Mesendoderm (in vitro differentiated cells): Measurements from ENCODE around the gene GSG1.
A peak's percentile ranks its signal among the peaks of the same experiment; 100 is the strongest.

Experiments used
- DNase-seq: peaks from one replicate; pipeline ENCODE4 v3.0.0; 2013
- H2AK5ac ChIP-seq: 2 replicates; pipeline ENCODE4 v1.6.1; 2013; ENCODE audit warnings: low read length, inconsistent platforms
- H2BK120ac ChIP-seq: 2 replicates; pipeline ENCODE4 v1.6.1; 2013; ENCODE audit warnings: low read depth, mild to moderate bottlenecking, low read length, moderate library complexity, mixed read lengths
- H2BK15ac ChIP-seq: replicated peaks from 2 replicates; pipeline ENCODE4 v1.6.1; 2013; ENCODE audit warnings: low read depth, mild to moderate bottlenecking, moderate library complexity
- H2BK5ac ChIP-seq: 2 replicates; pipeline ENCODE4 v1.6.1; 2013; ENCODE audit warnings: low read length, inconsistent platforms
- H3K18ac ChIP-seq: 2 replicates; pipeline ENCODE4 v1.6.1; 2013; ENCODE audit warnings: mild to moderate bottlenecking, low read length, mixed read lengths
- H3K23ac ChIP-seq: one replicate; pipeline ENCODE4 v1.6.1; 2013; ENCODE audit warnings: low read length
- H3K27ac ChIP-seq: 2 replicates; pipeline ENCODE4 v1.5.1; 2013; ENCODE audit warnings: low read depth, mild to moderate bottlenecking, inconsistent platforms, low read length, moderate library complexity
- H3K27me3 ChIP-seq: 2 replicates; pipeline ENCODE4 v1.6.1; 2013; ENCODE audit warnings: low read length, control low read depth, mild to moderate bottlenecking, inconsistent platforms; ENCODE audit not compliant: insufficient read depth, poor library complexity
- H3K36me3 ChIP-seq: 2 replicates; pipeline ENCODE4 v1.6.1; 2013; ENCODE audit warnings: low read length, inconsistent platforms; ENCODE audit not compliant: control insufficient read depth, insufficient read depth
- H3K4ac ChIP-seq: one replicate; pipeline ENCODE4 v1.6.1; 2013; ENCODE audit warnings: low read depth, mild to moderate bottlenecking, low read length, moderate library complexity
- H3K4me1 ChIP-seq: 2 replicates; pipeline ENCODE4 v1.6.1; 2013; ENCODE audit warnings: low read depth, low read length, inconsistent platforms; ENCODE audit not compliant: control insufficient read depth
- H3K4me2 ChIP-seq: 2 replicates; pipeline ENCODE4 v1.6.1; 2013; ENCODE audit warnings: low read length
- H3K4me3 ChIP-seq: 2 replicates; pipeline ENCODE4 v1.5.1; 2013; ENCODE audit warnings: mild to moderate bottlenecking, low read length
- H3K56ac ChIP-seq: one replicate; pipeline ENCODE4 v1.6.1; 2013; ENCODE audit warnings: low read length
- H3K79me1 ChIP-seq: 2 replicates; pipeline ENCODE4 v1.6.1; 2013; ENCODE audit warnings: low read length, inconsistent platforms
- H3K79me2 ChIP-seq: 2 replicates; pipeline ENCODE4 v1.6.1; 2013; ENCODE audit warnings: mild to moderate bottlenecking, low read length; ENCODE audit not compliant: control insufficient read depth, insufficient read depth
- H3K9ac ChIP-seq: 2 replicates; pipeline ENCODE4 v1.6.1; 2013; ENCODE audit warnings: low read length, inconsistent platforms
- H4K5ac ChIP-seq: one replicate; pipeline ENCODE4 v1.6.1; 2013; ENCODE audit warnings: low read length
- H4K8ac ChIP-seq: one replicate; pipeline ENCODE4 v1.6.1; 2013; ENCODE audit warnings: low read depth, mild to moderate bottlenecking, control low read depth, low read length, moderate library complexity
- WGBS: extraction: QIAGEN DNeasy Blood & Tissue Kit; methylation state at CpG from one replicate; pipeline ENCODE4 v1.1.7; 2013; ENCODE audit warnings: low lambda C conversion rate, missing lambda C conversion rate; ENCODE audit not compliant: insufficient coverage; ENCODE audit errors: extremely low coverage; 5-methylcytosine and 5-hydroxymethylcytosine counted together

The GSG1 gene

DNA sequence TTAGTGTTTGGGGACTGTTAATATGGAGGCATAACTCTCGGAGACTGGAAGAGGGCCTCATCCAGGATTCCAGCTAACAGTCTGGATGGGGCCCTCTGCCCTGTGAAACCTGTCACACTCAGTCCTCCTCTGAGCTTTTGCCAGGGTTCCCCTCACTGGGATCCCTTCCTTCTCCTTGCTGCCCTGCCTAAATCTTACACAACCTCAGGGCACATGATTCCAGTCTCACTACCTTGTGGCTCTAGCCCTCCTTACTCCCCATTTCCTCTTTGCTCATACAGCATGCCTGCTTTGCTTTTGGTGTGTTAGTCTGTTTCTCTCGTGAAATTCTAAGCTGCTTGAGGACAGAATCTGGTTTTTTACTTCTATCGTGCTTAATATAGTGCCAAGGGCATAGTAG lies 942 bp upstream of the GSG1 start:
- Histone ChIP-seq H3K23ac (no peak overlapping the region), H2BK15ac (no peak overlapping the region), H3K4me3 (no peak overlapping the region), H4K8ac (no peak overlapping the region), H3K18ac (no peak overlapping the region), H2AK5ac (no peak overlapping the region), H3K27me3 (no peaks in the 10 kb centered on the region), H3K56ac (no peak overlapping the region), H2BK5ac (no peak overlapping the region), H3K4me1 (peaks cover 6% of the 10 kb centered on the region), H2BK120ac (no peak overlapping the region), H3K36me3 (no peaks in the 10 kb centered on the region), H3K9ac (no peak overlapping the region), H3K4ac (no peak overlapping the region), H4K5ac (no peak overlapping the region), H3K79me1 (no peaks in the 10 kb centered on the region), H3K4me2 (no peak overlapping the region), H3K79me2 (no peaks in the 10 kb centered on the region), H3K27ac (no peak overlapping the region)
- WGBS, result no CpG with 5 or more reads among the region's 3 CpGs
- DNase-seq, result no peak

DNA sequence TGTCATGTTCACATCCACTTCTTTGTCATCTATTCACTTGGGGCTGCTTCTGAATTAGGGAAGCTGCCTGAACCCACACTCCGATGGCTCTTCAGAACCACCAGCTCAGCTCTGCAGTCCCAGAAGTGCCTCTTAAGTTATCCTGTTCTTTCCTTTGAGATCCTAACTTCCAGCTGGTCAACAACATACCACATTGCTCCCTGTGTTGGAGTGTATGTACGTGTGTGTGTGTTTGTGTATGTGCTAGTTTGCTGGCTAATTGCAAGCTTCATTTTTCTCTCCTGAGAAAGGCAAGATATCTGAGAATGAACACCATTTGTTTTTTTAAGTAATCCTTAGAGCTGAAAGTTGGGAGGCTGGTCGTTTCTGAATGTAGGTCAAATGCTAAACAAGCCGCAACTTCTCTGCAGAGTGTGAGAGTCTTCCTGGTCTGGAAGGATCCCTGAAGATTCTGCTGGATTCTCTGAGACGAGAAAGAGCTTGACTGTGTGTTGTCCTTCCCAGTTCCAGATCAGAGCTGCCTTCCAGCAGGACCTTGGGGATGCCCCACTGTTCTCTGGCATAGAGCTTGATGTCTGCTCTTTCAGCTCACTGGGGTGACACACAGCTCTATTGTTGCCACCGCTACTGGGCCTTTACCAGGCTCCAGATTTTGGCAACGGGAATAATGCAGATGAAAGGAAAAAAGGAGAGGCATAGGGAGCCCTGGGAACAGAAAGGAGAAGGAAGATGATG lies 839 bp downstream of the GSG1 start:
- Histone ChIP-seq H3K27me3 (no peaks in the 10 kb centered on the region), H4K8ac (no peak overlapping the region), H3K27ac (no peak overlapping the region), H4K5ac (no peak overlapping the region), H3K4me3 (no peak overlapping the region), H3K9ac (no peak overlapping the region), H2BK15ac (no peak overlapping the region), H3K4ac (no peak overlapping the region), H2BK120ac (no peak overlapping the region), H3K4me2 (no peak overlapping the region), H3K18ac (no peak overlapping the region), H3K79me1 (no peaks in the 10 kb centered on the region), H3K23ac (no peak overlapping the region), H3K56ac (peak overlapping the region; percentile 1), H2AK5ac (no peak overlapping the region), H3K4me1 (peaks cover 7% of the 10 kb centered on the region), H2BK5ac (no peak overlapping the region), H3K36me3 (no peaks in the 10 kb centered on the region), H3K79me2 (no peaks in the 10 kb centered on the region)
- DNase-seq, result no peak
- WGBS, result no CpG with 5 or more reads among the region's 7 CpGs

DNA sequence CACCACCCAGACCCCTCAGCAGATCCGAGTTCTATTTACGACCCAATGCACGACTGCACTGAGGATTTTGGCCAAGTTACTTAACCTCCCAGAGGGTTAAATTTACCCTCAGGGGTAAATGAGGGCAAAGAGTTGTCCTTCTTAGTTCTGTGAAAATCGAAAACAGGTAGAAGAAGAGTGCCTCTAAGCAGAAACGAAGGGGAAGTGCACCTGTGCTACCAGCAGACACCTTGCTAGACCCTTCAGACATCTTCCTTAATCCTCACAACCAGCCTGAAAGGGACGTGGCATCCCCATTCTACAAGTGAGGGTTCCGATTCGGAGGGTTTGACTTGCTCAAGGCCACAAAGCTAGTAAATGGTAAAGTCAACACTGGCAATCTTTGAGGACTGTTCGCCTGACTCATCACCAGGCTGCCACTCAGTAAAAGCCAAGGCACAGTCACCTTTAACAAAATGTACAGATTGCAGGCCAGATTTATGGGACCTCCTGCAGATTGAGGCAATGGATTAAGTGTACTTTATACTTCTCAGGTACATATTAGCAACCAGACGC lies 1.6 kb downstream of the GSG1 start:
- H2AK5ac ChIP-seq, result no peak overlapping the region
- peak overlapping the region; percentile 84 for H3K4ac ChIP-seq
- H3K4me2 ChIP-seq, result peak overlapping the region; percentile 48
- H3K4me1 ChIP-seq, result peaks cover 7% of the 10 kb centered on the region
- no peak overlapping the region for H4K5ac ChIP-seq
- H3K9ac ChIP-seq, result peak overlapping the region; percentile 77
- no peak overlapping the region for H3K27ac ChIP-seq
- no CpG with 5 or more reads among the region's 10 CpGs for WGBS
- no peak overlapping the region for H2BK120ac ChIP-seq
- H3K23ac ChIP-seq, result no peak overlapping the region
- H3K79me1 ChIP-seq, result no peaks in the 10 kb centered on the region
- H3K18ac ChIP-seq, result peak overlapping the region; percentile 88
- H2BK15ac ChIP-seq, result no peak overlapping the region
- DNase-seq, result no peak
- H3K36me3 ChIP-seq, result no peaks in the 10 kb centered on the region
- no peak overlapping the region for H2BK5ac ChIP-seq
- no peak overlapping the region for H3K4me3 ChIP-seq
- peak overlapping the region; percentile 86 for H3K56ac ChIP-seq
- H4K8ac ChIP-seq, result no peak overlapping the region
- H3K27me3 ChIP-seq, result no peaks in the 10 kb centered on the region
- no peaks in the 10 kb centered on the region for H3K79me2 ChIP-seq

DNA sequence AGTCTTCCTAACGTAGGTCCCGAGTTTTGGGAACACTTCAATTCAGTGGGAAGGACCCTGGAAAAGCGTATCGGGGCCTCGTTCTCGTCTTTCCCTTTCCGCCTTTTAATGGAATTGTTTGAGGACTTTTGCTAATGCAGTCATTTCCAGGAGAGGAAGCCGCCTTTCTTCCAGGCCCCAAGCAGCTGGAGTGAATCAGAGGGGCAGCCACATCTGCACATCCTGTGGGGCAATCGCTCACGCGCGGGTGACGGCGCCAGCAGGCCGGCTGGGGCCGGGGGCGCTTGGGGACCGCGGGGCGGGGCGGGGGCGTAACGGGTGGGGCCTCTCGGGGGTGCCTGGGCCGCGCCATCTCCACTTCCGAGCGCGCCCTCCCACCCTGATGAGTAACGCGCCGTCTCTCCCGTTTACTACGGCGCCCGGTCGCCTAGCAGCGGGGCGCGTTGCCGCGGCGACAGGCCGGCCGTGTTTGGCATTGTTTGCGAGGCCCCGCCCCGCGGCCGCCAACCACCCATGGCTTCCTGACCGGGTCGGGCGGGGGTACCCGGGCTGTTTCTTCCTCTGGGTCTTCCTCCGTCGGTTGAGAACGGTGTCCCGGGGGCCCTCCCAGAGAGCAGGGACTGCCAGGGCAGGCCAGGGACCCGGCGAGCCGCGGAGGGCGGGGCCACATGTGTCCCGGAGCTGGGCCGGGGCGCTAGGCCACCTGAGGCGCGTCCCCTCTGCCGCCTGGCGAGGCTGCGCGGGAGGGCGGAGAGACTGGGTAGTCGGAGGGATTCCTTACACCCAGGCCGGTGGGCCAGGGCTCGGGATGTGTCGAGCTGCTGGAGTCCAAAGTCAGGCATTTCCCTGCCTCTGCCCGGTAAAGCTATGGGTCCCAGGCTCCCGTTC lies 2.3 kb downstream of the GSG1 start:
- peak overlapping the region; percentile 68 for H2BK120ac ChIP-seq
- H3K27me3 ChIP-seq, result no peaks in the 10 kb centered on the region
- peak; percentile 97 for DNase-seq
- peak overlapping the region; percentile 77 for H3K9ac ChIP-seq
- peak overlapping the region; percentile 88 for H3K18ac ChIP-seq
- peak overlapping the region; percentile 43 for H4K8ac ChIP-seq
- peaks cover 7% of the 10 kb centered on the region for H3K4me1 ChIP-seq
- peak overlapping the region; percentile 51 for H2BK5ac ChIP-seq
- no peaks in the 10 kb centered on the region for H3K36me3 ChIP-seq
- peak overlapping the region; percentile 36 for H3K4me3 ChIP-seq
- H3K79me2 ChIP-seq, result no peaks in the 10 kb centered on the region
- peak overlapping the region; percentile 86 for H3K56ac ChIP-seq
- H3K23ac ChIP-seq, result no peak overlapping the region
- no CpG with 5 or more reads among the region's 79 CpGs for WGBS
- H2AK5ac ChIP-seq, result no peak overlapping the region
- peak overlapping the region; percentile 61 for H3K27ac ChIP-seq
- H3K4ac ChIP-seq, result peak overlapping the region; percentile 84
- peak overlapping the region; percentile 65 for H3K4me2 ChIP-seq
- H4K5ac ChIP-seq, result no peak overlapping the region
- no peak overlapping the region for H2BK15ac ChIP-seq
- H3K79me1 ChIP-seq, result no peaks in the 10 kb centered on the region

DNA sequence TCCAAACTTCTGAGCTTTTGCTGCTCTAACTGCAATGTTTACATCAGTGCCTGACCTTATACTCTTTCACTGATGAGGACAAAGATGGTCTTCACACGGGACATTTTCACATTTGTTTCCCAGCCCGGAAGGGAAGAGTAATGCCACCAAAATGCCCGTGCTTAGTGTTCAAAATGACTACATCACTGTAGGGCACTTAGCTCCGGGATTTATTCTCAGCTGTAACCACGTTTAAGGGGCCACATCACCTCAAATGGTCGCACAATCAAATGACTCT lies 2.9 kb downstream of the GSG1 start:
- Histone ChIP-seq H2BK5ac (peak overlapping the region; percentile 42), H3K79me2 (no peaks in the 10 kb centered on the region), H3K9ac (peak overlapping the region; percentile 68), H3K27ac (peak overlapping the region; percentile 61), H3K18ac (peak overlapping the region; percentile 62), H3K56ac (peak overlapping the region; percentile 86), H3K4ac (no peak overlapping the region), H2AK5ac (no peak overlapping the region), H2BK15ac (no peak overlapping the region), H3K4me3 (peak overlapping the region; percentile 31), H4K5ac (no peak overlapping the region), H3K36me3 (no peaks in the 10 kb centered on the region), H4K8ac (peak overlapping the region; percentile 43), H2BK120ac (no peak overlapping the region), H3K27me3 (no peaks in the 10 kb centered on the region), H3K79me1 (no peaks in the 10 kb centered on the region), H3K4me2 (peak overlapping the region; percentile 65), H3K23ac (no peak overlapping the region), H3K4me1 (peaks cover 7% of the 10 kb centered on the region)
- whole genome bisulfite sequencing, result no CpG with 5 or more reads among the region's 6 CpGs
- DNase-seq, result no peak
